Activated CD4-positive, alpha-beta T cell treated with anti-CD3 and anti-CD28 coated beads, Interleukin-2, amount 50 U/mL, for 16 hours (primary cell): ENCODE measurements around the gene ZNF627.
"Not testable (repeated sequence)": the region's sequence is repeated elsewhere in the genome, so short reads cannot be mapped to it uniquely, and the experiment has no call there.

Source experiments
- DNase-seq: peaks from one replicate; pipeline ENCODE4 v3.0.0-alpha.2; 2020

The ZNF627 gene

DNA sequence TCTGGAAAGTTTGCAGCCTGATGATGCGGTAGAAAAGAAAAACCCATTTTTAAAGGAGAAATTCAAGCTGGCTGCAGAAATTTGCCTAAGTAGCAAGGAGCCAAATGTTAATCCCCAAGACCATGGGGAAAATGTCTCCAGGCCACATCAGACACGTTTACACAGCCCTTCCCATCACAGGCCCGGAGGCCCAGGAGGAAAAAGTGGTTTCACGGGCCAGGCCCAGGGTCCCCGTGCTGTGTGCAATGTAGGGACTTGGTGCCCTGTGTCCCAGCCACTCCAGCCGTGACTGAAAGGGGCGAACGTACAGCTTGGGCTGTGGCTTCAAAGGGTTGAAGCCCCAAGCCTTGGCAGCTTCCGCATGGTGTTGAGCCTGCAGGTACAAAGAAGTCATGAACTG lies 35.9 kb downstream of the ZNF627 start:
- no peak for DNase-seq

DNA sequence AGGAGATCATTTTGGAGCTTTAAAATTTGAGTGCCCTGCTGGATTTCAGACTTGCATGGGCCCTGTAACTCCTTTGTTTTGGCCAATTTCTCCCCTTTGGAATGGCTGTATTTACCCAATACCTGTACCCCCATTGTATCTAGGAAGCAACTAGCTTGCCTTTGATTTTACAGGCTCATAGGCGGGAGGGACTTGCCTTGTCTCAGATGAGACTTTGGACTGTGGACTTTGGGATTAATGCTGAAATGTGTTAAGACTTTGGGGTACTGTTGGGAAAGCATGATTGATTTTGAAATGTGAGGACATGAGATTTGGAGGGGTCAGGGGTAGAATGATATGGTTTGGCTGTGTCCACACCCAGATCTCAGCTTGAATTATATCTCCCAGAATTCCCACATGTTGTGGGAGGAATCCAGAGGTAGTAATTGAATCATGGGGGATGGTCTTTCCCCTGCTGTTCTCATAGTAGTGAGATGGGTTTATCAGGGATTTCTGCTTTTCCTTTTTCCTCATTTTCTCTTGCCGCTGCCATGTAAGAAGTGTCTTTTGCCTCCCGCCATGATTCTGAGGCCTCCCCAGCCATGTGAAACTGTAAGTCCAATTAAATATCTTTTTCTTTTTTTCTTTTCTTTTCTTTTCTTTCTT lies 36.9 kb downstream of the ZNF627 start:
- not testable (repeated sequence) for DNase-seq

DNA sequence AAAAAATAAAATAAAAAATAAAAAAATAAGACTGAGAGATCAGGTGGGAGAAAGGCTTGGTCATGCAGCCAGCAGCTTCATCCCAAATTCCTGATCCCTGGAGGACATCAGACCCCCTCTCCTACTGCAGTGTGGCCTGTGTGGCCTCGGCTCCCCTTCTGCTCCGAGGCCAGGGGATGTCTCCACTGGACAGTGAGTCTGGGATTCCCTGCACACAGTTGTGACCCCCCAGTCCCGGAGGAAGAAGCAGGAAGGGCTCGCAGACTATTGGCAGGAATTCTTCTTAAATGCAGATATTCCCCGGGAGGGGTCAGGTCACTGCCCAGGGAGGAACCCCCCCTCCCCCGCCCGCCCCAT lies 41.9 kb downstream of the ZNF627 start:
- DNase-seq, result no peak

DNA sequence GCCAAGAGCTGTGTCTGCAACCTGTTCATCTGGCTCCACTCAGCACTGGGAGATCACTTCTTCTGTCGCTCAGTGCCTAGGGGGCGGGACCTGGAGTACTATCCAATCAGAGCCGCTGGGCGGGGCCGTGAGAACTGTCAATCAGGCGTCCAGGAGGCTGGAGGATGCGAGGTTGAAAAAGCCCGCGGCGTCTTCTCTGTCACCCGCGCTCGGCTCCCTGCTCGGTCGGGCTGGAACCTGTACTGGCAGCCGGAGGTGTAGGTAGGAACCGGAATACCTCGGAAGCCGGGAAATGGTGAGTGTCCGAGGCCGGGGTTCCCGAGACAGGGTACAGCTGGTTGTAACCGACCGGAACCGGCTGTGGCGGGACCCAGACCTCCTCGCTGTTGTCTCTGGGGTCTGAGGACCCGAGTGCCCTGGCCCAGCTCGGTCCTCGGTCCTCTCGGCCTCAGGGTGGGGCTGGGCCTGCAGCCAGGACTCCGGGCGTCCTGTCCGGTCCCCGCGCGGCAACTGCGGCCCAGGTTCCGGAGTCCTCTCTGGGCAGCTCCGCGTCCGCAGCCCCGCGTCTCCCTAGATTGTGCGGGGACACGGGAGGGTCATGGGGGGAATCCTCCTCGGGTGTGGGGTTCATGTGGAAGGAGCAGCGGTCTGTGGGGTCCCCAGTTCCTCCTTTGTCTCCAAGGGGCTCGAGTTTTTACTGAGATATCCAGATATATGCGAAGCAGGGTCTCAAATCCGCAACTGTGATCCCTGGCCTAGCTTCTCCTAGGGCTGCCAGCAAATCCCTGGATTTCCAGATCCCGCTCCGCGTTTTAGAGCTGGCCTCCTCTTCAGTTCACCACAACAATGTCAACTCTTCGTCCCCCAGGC lies 42.6 kb downstream of the ZNF627 start:
- peak; percentile 92 for DNase-seq

DNA sequence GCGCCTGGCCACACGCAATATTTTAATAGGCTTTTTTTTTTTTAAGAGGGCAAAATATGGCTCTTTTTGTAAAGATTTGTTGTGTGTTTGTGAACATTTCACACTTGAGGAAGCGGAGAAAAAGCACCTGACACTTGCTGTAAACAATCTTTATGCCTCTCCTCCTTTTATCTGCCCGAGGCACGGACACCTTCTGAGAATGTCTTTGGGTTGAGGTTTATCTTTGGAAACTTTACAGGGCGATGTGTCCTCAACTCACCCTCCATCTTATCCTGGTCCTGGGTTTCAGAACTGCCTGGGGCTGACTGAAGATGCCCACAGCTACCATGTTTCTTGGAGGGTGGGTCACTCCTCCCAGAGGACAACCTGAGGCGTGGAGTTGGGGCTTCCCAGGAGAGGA lies 44.0 kb downstream of the ZNF627 start:
- no peak for DNase-seq

DNA sequence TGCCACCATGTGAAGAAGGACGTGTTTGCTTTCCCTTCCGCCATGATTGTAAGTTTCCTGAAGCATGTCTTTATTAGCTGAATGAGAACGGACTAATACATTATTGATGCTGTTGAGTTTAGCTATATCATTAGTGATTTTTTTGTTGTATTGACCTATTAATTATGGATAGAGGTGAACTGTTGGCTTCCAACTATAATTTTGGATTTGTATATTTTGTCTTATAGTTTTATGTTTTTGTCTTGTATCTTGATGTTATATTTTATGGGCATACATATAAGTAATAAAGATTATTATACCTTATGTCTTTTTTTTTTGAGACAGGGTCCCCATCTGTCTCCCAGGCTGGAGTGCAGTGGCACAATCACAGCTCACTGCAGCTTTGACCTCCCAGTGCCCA lies 45.6 kb downstream of the ZNF627 start:
- no peak for DNase-seq

DNA sequence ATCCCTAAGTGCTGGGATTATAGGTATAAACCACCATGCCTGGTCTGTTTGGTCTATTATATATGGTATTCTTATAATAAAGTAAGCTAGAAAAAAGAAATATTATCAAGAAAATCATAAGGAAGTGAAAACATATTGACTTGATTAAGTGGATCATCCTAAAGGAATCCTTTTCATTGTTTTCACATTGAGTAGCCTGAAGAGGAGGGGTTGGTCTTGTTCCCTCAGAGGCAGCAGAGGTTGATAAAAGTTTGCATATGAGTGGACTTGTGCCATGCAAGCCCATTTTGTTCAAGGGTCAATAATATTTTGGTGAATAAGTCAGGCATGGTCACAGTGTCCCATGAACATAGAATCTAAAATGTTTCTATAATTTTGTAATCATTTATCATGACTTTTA lies 52.7 kb downstream of the ZNF627 start:
- DNase-seq, result no peak

DNA sequence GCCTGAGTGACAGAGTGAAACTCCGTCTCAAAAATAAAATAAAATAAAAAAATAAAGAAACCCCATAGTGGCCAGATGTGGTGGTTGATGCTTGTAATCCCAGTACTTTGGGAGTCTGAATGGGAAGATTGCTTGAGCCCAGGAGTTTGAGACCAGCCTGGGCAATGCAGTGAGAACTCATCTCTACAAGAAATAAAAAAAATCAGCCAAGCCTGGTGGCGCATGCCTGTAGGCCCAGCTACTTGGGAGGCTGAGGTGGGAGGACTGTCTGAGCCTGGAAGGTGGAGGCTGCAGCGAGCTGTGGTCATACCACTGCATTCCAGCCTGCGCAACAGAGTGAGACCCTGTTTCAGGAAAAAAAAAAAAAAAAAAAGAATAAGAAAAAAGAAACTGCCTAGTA lies 53.8 kb downstream of the ZNF627 start:
- no peak for DNase-seq

DNA sequence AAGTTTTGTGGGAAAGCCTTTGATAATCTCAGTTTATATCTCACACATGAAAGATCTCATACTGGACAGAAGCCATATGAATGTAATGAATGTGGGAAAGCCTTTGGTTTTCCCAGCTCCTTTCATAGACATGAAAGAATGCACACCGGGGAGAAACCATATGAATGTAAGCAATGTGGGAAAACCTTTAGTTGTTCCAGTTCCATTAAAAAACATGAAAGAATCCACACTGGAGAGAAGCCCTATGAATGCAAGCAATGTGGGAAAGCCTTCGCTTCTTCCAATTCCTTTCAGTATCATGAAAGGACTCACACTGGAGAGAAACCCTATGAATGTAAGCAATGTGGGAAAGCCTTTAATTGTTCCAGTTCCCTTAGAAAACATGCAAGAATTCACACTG lies 54.8 kb downstream of the ZNF627 start:
- no peak for DNase-seq

DNA sequence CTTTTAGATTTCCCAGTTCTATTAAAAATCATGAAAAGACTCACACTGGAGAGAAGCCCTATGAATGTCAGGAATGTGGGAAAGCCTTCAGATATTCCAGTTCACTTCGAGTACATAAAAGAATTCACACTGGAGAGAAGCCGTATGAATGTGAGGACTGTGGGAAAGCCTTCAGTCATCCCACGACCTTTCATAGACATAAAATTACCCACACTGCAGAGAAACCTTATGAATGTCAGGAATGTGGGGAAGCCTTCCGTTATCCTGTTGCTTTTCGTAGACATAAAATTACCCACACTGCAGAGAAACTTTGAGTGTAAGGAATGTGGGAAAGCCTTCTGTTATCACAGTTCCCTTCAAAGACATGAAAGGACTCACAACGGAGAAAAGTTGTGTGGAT lies 55.2 kb downstream of the ZNF627 start:
- DNase-seq, result no peak

DNA sequence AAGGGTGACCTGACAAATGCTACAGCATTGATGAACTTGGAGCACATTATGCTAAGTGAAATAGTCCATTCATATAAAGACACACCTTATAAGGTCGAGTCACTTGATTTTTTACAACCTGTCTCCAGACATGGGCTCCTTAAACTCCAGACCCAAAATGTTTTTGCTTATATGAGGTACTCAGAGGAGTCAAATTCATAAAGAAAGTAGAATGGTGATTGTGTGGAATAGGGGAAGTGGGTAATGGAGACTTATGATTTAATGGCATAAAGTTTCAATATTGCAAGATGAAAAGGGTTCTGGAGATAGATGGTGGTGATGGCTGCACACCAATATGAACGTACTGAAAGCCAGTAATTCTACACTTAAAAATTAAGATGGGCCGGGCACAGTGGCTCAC lies 59.3 kb downstream of the ZNF627 start:
- no peak for DNase-seq

DNA sequence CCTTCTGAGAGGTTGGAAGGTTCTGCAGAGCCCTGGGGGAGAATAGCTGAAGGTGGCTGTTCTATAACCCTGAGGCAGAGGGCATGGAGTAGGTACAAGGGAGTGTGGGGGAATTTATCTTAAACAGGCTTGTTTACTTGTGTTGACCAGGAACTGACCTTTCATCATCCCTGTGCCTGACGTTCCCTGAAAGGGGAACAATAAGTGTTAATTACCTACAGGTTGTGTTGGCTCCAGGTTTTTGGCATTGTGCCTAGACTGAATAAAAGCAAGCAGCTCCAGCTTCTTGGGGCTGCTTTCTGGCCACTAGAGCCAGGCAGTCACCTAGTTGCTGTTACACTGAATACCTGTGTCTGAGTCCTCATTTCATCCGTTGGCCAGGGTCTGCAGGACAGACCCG lies 60.0 kb downstream of the ZNF627 start:
- no peak for DNase-seq

DNA sequence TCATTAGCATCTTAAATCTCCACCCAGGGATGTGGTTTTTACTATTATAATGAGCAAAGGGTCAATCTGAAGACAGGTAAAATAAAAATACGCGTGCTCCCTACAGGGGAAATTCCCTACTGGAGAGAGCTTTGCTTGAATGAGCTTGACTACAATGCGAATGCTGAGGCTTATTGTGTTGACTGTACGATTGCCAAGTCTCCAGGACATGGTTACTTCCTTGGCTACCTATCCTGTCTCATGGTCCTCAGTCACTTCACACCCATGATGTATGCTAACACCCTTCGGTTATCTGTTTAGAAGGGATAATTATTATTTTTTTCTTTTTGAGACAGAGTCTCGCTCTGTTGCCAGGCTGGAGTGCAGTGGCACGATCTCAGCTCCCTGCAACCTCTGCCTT lies 61.7 kb downstream of the ZNF627 start:
- no peak for DNase-seq

DNA sequence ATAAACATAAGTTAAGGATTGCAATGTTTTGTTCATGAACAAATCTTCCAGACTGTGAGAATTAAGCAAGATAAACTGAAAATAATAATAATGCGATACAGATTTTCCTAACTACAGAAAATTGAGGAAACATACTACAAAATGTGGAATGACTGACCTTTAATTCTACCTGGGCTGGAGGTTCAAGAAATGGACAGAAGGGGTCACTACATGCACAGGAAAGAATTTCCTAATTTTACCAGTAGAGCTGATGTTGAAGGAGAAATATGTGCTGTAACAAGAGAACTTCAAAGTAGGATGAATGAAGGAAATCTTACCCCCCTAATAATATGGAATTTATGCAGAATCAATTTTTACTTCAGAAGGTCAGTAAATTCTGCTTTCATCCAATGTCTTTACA lies 62.3 kb downstream of the ZNF627 start:
- no peak for DNase-seq

DNA sequence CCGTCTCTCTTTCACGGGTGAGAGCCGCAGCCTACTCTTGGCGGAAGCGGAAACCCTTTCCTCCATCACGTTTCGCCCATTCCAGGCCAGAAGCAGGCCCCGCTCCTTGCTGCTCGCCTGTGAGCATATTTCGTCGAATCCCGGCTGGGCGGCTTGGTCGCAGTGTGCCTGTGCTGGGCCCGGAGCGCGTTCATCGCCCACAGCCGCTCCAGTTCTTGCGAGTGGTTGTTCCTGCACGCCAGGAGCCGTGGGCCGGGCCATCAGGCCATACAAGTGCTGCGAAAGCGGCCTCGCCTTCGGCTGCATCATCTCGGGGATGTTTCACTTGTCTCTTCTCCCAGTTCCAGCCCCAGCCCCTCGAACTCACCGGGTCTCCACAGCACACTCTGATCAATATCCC lies 65.0 kb downstream of the ZNF627 start:
- DNase-seq, result no peak

DNA sequence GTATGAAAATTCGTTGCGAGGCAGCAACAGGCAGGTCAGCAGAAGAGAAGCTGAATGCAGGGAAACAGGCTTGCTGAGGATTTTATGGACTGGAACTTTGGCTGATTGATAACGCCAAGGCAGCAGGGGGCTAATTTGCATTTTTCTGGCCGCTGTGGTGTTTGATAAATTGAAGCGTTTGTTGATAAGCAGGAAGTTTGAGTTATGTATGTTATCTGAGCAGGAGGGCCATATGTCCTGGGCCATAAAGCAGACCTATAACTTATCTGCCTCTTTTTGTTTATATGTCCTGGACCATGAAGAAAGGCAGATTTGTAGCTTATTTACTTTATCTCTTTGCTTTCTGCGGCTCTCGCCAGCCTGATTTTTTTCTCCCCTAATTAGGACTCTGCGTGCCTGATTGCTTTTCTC lies 65.9 kb downstream of the ZNF627 start:
- DNase-seq, result no peak
